ELR (cell line): ENCODE measurements around the gene DAGLB.
"Not testable (repeated sequence)": the region's sequence is repeated elsewhere in the genome, so short reads cannot be mapped to it uniquely, and the experiment has no call there.

Source experiments
- DNase-seq: peaks from one replicate; pipeline ENCODE4 v3.0.0-alpha.2; 2015; ENCODE audit warnings: low read depth

The DAGLB gene

DNA sequence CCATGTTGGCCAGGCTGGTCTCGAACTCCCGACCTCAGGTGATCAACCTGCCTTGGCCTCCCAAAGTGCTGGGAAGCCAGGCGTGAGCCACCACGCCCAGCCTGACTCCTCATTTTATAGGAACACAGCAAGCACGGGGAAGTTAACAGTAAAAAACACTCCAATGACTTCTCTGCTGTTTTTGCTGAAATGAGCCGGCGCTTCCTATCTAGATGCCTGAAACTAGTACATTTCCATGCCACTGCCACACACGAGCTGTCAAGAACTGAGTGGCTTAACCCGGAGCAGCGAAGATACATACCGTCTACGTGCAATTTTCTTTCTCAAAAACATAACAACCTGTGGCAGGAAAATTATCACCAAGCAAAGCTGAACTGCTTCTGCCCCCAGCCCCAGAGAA is 16.8 kb downstream of the DAGLB start:
- DNase-seq, result no peak

DNA sequence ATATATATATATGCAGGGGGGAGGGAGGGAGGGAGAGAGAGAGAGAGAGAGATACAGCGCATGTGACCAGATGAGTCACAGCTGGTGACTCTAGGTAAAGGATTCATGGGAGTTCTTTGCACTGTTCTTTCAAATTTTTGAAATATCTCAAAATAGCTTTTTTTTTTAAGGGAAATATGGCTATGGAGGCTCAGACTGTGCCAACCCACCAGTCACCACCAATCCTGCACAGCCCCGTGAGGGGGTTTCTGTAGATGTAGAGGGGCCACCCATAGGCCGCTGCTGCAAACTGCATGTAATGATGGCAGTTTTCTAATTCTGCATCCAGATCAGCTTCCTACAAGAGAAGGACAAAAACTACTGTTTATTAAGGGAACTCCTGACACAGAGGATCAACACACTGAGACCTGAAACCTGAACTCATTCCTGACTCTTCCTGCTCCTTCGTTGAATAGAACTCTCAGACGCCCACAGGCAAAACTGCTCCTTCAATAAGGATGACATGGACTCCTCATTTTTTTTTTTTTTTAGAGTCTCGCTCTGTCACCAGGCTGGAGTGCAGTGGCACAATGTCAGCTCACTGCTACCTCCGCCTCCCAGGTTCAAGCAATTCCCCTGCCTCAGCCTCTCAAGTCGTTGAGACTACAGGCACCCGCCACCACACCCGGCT is 17.3 kb downstream of the DAGLB start:
- DNase-seq, result peak; percentile 76

DNA sequence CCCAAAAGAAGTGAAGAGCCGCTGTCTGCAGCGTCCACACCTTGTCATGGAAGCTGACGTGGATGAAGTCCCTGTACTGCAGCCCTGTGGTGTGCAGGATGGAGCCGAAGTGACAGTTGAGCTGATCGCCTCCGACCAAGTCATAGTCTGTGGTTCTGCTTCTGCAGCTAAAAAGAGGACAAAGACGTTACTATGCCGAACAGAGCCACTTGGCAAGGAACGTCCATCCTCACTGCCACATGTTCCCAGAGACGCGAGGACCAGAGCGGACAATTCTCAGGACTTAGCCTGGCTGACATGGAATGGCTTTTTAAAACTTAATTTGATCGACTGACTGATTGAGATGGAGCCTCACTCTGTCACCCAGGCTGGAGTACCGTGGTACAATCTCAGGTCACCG is 21.8 kb downstream of the DAGLB start:
- DNase-seq, result no peak

DNA sequence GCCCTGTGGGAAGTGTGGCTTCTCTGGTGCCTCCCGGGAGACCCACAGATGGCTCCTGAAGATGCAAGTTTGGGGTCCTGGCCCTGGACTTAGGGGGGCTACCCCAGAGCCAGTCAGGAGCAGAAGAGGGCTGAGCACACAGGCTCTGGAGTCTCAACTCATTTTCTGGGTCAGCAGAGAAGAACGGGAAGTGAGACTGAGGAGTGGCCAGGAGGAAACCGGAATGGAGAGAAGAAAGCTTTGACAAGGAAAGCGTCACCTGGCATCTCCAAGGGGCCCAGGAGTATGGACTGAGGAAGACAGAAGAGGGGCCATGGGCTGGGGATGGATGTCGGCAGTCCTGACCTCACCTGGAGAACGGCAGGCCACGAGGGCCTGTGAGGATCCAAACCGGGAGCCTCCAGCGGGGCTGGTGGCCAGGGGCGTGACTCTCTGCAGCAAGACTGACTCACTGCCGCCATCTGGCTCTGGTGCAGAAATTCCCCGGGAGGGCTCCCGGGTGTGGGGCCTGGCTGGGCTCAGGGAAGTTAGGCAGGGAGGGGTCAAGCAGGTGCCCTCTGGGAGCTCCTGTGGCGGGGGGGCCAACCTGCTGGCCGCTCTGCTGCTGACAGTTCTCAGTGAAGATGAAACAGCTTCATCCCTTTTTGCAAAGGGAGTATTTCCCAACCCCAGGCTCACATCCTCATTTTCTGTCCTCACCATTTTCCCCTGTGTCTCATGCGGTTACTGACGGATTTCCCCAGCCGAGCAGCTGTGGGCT is 23.6 kb downstream of the DAGLB start:
- DNase-seq, result no peak

DNA sequence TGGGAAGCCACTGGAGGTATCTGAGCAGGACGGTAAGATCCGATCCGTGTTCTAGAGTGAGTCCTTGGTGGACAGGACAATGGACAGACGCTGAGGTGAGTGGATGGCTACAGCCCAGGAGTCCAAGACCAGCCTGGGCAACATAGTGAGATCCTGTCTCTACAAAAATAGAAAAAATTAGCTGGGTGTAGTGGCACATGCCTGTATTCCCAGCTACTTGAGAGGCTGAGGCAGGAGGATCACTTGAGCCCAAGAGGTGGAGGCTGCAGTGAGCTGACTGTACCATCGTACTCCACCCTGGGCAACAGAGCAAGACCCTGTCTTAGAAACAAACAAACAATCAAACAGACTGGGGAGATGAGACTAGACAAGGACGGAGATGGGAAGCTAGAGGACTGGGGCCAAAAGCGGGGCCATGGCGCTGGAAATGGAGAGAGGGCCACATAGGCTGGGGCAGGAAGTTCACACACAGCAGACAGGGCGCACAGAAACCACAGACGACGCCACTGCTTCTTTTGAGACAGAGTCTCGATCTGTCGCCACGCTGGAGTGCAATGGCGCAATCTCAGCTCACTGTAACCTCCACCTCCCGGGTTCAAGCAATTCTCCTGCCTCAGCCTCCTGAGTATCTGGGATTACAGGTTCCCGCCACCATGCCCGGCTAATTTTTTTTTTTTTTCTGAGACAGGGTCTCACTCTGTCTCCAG is 24.7 kb downstream of the DAGLB start:
- no peak for DNase-seq

DNA sequence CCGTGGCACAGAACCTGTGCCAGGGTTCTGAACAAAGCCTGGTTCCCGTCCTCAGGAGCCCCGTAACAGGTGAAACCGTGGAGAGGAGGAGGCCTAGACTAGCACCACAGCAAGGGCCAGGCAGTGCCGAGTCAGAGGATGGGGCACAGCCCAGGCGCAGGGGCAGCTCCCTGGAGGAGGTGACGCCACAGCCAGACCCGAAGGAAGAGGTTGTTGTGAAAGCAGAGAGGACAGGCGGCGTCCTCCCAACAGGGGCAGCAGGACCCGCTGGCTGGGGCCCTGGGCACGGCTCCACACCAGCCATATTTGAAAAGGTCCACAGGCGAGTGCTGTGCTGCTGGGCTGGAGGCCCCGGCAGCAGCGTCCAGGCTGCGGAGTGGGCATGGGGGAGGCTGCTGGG is 25.7 kb downstream of the DAGLB start:
- no peak for DNase-seq

DNA sequence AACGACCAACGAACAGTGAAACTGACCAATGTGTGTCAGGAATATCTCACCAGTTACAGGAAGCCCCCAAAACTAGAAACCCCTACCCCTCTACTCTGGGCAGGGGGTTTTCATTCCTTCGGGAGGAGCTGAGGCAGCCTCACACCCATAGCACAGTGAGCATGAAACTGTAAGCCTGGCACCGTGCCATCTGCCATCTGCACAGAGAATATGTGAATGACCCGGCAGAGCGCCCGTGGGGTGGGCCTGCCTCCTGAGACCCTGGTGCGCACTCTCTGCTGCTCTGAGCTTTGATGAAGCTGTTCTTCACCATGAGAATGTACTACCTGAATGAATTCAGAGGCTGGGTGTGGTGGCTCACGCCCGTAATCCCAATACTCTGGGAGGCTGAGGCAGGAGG is 27.1 kb downstream of the DAGLB start:
- DNase-seq, result no peak

DNA sequence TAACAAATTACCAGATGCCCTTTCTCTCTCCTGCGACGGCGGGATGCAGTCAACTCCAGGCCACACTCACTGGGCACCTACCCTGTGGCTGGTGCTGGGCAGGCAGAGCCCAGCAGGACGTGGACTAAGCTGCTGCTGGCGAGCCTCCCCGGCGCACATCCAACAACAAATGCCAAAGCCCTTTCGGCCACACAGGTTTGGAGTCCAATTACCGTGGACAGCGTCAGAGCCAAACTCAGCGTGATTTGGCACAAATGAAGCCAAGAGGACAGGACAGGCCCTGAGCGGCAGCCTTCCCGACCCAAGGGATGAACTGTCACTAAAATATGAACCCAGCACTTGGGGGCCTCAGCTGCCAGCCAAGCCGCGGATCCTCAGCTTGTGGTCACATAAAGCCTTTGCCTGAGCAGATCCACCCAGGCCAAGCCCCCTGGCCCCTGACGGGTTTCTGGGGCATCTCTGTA is 28.4 kb downstream of the DAGLB start:
- no peak for DNase-seq

DNA sequence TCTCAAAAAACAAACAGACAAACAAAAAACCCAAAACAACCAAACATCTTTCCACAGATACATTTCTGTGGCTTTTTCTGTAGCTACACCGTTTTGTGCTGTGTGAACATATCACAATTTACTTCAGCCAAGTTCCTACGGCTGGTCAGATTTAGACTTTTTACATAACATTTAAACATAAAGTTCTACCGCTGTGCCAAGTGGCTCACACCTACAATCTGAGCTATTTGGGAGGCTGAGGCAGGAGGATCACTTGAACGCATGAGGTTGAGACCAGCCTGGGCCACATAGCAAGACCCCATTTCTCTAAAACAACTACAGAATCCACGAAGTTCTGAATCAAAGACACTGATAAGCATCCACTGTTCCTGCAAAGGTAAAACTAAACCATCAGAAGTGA is 30.3 kb downstream of the DAGLB start:
- DNase-seq, result no peak

DNA sequence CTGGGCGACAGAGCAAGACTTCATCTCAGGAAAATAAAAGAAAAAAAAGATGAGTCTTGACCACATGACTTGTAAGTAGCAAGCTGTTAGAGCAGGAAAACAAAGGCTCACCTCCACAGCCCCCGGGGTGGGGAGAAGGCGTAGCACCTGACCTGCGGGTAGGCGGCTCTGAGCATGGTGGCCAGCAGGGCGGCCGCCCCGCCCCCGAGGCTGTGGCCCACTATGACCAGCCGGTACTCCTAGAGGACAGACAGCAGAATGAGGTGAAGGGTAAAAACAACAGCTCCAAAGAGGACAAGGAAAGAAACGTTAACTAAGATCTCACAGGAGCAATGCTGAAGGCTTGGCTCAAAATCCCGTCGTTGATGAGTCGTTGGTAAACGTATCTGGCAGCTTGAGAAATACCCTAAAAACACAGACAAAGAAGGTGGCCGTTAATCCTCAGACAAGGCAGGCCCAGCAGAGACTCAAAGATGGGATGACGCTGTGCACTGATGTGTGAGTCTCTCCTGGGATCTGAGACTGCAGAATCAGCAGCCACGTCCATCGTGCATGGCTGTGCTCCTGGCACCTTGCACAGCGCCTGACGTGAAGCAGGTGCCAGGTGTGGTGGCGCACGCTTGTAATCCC is 31.1 kb downstream of the DAGLB start:
- no peak for DNase-seq

DNA sequence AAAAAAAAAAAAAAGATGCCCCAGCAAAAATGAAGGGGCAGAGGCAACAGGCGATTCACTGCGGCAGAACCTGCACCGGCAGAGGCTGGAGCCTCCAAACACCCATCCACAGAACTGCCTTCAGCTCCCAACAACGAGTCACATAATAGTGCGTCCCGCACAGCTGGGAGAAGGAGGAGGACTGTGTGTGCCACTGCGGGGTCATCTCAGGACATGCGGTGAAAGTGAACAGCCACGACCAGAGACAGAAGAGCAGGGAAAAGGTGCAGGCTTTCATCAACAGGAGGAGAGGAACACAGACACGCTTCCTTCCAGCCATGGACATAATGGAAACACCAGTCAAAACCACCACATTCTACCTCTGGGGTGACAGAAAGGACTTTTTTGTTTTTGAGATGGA is 34.1 kb downstream of the DAGLB start:
- DNase-seq, result no peak

DNA sequence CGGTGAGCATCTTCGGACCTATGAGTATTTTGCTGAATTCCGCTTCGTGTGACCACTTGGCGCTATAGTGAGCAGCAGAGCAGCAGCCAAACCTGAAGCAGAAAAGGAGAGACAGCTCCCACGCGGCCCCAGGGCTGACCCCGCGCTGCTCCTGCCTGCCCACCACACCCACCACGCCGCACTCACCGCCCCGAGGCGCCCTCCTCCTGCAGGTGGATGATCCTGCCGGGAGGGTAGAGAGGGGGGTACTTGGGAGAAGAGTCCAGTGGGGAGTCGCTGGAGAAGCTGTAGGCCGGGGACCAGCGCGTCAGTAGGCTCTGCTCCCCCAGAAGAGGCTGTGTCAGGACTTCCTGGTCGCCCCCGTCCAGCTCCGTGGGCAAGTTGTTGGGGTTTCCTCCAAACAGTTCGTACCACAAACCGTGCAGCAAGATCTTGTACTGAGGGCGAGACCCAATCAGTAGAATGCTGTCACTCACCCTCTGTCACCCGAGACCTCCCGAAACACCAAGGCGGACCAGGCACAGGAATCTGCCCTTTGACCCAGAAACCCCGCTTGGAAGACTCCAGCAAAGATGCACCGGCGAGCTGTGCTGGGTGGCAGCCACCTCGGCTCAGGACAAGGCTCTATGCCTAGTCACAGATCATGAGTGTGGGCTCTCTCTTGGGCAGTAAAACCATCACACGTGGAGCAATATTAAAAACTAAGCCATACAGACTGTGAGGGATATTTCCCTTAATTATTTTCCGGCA is 37.6 kb downstream of the DAGLB start:
- no peak for DNase-seq

DNA sequence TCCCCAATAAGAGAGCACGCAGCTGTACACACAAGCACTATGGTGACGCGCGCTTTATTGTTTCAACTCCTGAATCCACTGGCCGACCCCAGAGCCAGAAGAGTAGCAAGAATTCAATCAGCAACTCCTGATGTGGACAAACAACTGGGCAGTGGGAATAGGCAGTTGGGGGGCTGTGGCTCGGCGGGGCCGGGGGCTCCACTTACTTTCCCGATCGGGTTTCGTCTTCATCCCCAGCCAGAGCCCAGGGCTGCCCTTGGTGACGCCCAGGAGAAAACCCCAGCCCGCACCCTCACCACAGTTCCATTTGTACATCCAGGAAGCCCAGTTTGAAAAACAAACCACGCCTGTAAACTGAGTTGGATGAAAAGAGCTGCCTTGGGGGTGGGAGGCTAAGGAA is 38.7 kb downstream of the DAGLB start:
- DNase-seq, result no peak

DNA sequence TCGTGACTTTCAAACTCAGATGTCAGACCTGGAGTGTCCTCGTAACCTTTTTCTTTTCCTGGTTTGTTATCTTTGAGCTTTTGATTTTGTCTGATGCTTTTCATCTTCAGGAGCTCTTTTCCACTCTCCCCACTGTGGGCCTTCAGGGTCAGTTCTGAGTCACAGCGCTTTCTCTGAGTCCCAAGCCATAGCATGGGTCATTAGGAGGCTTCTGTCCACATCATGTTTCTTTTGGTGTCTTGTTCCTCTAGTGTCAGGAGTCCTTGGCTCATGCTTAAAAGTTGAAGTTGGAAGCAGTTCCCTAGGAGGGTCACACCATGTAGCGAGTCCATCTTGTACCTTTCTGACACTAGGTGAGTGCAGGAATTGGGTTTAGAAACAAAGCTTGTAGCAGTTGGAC is 40.3 kb downstream of the DAGLB start:
- DNase-seq, result no peak

DNA sequence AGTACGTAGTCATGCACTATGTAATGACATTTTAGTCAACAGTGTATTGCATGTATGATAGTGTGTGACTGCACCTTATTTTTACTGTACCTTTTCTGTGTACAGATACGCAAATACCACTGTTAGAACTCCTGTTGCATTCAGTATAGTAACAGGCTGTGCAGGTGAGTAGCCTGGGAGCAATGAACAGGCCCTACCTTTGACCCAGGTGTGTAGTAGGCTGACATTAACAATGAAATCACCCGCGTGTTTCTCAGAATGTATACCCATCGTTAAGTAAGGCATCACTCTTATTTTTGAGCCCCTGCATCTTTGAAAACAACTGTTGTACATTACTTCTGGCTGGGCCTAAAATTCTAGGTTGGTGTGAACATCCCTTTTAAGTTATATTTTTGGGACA is 41.6 kb downstream of the DAGLB start:
- no peak for DNase-seq

DNA sequence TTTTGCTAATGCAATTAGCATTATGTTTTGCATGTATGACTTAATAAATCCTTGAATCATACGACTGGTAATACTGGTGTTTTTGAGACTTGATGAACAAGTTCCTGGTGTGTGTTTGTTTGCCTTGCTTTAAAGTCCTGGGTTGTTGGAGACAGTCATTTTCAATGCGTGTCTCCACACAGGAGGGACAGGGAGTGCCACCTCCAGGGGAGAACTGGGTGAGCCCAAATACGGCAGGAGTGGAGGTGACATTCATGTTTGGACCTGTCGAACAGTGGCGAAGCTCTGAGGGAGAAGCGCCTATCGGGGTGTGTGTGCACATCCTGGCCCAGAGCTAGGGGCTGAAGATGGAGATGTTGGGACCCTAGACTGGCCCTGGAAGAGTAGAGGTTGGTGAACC is 43.8 kb downstream of the DAGLB start:
- no peak for DNase-seq

DNA sequence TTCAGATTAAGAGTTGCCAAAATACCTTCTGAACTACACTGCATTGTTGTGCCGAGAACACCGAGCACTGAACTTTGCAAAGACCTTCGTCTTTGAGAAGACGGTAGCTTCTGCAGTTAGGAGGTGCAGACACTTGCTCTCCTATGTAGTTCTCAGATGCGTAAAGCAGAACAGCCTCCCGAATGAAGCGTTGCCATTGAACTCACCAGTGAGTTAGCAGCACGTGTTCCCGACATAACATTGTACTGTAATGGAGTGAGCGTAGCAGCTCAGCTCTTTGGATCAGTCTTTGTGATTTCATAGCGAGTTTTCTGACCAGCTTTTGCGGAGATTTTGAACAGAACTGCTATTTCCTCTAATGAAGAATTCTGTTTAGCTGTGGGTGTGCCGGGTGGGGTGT is 45.0 kb downstream of the DAGLB start:
- DNase-seq, result no peak

DNA sequence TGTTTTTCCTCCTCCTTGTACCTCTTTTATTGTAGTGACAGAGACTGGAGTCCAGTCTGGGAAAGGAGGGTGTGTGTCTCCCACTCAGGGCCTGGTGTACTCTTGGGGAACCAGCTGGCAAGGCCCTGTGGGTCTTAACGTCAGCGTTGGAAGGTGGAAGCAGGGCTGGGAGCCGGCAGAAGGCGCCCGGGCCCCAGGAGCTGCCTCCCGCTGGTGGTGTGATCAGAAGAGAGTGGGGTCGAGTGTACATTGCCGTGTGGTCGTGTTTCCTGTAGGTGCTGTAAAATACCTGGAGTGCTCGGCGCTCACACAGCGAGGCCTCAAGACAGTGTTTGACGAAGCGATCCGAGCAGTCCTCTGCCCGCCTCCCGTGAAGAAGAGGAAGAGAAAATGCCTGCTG is 45.7 kb downstream of the DAGLB start:
- DNase-seq, result no peak

DNA sequence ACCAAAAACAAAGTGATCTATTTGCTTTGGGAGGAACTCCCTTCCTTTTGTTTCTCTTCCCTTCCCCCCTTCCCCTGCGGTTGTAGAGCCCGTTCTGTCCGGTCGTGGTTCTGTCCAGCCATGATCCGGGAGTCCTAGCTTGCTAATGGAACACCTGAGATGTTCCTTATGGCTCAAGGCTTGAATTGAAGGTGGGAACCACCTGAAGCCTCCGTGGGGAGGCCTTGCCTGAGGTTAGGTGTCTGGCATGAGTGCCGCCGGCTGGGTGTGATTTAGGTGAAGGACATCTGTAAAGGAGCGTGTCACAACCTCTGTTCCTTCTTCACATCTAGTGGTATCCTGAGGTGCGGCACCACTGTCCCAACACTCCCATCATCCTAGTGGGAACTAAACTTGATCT is 46.2 kb downstream of the DAGLB start:
- DNase-seq, result no peak

DNA sequence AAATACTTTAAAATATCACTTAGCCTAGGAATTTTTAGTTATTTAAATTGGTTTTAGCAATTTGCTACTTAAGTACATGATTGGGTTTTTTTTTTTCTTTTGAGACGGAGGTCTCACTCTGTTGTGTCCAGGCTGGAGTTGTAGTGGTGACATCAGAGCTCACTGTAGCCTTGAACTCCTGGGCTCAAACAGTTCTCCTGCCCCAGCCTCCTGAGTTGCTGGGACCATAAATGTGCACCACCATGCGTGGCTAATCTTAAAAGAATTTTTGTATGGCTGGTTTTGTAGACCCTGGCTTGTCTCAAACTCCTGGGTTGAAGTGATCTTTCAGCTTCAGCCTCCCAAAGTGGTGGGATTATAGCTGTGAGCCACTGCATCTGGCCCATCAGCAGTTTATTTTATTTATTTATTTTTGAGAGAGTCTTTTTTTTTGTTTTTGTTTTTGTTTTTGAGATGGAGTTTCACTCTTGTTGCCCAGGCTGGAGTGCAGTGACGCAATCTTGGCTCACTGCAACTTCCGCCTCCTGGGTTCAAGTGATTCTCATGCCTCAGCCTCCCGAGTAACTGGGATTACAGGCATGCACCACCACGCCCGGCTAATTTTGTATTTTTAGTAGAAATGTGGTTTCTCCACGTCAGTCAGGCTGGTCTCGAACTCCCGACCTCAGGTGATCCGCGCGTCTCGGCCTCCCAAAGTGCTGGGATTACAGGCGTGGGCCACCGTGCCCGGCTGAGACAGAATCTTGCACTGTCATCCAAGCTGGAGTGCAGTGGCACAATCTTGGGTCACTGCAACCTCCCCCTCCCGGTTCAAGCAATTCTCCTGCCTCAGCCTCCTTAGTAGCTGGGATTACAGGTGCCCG is 47.3 kb downstream of the DAGLB start:
- not testable (repeated sequence) for DNase-seq

DNA sequence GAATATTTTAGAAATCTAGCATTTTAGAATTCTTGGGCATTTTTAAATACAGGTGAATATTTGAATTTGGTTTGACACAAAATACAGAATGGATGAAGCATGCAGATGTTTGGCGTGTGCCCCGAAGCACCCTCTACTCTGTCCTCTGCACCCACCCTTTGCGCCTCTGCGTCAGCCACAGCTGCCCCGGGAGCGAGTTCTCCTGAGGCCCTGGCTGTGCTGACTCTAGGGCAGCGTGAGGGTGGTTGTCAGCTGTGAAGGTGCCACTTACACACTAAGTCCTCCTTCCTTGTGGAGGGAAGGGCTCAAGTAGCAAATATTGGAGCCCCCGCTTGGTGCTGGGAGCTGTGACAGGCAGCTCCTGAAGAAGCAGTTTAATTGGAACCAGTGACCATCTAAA is 48.4 kb downstream of the DAGLB start:
- no peak for DNase-seq
